Neural progenitor cell (in vitro differentiated cells): Measurements from ENCODE around the gene ANAPC1. TPM values are rescaled to one million over a fixed set of nuclear protein-coding genes. Genes with fewer than 3 reads are reported as not detected.
A peak's percentile ranks its signal among the peaks of the same experiment; 100 is the strongest.
"Not testable (repeated sequence)": the region's sequence is repeated elsewhere in the genome, so short reads cannot be mapped to it uniquely, and the experiment has no call there.

ENCODE experiments used
- DNase-seq: peaks from one replicate; pipeline ENCODE4 v3.0.0-alpha.2; 2016; ENCODE audit warnings: low spot score
- H2AFZ ChIP-seq: fragments of 200-600 bp; sonication (generic); replicated peaks from 2 replicates; pipeline ENCODE4 v1.6.1; 2016; ENCODE audit warnings: antibody characterized with exemption
- H3F3A ChIP-seq: fragments of 200-600 bp; sonication (generic); 2 replicates; pipeline ENCODE4 v1.6.1; 2016; ENCODE audit warnings: antibody characterized with exemption, low read depth
- H3K27ac ChIP-seq: fragments of 200-600 bp; sonication (generic); 2 replicates; pipeline ENCODE4 v1.5.1; 2016; ENCODE audit warnings: mild to moderate bottlenecking
- H3K27me3 ChIP-seq: fragments of 200-600 bp; sonication (generic); 2 replicates; pipeline ENCODE4 v1.6.1; 2016; ENCODE audit warnings: mild to moderate bottlenecking, moderate library complexity
- H3K36me3 ChIP-seq: fragments of 200-600 bp; sonication (generic); 2 replicates; pipeline ENCODE4 v1.5.1; 2016
- H3K4me1 ChIP-seq: fragments of 200-600 bp; sonication (generic); 2 replicates; pipeline ENCODE4 v1.6.1; 2016; ENCODE audit warnings: mixed run types
- H3K4me2 ChIP-seq: fragments of 200-600 bp; sonication (generic); 2 replicates; pipeline ENCODE4 v1.6.1; 2016
- H3K4me3 ChIP-seq: fragments of 200-600 bp; sonication (generic); 2 replicates; pipeline ENCODE4 v1.5.1; 2016
- H3K79me2 ChIP-seq: fragments of 200-600 bp; sonication (generic); 2 replicates; pipeline ENCODE4 v1.6.1; 2016; ENCODE audit warnings: low read depth
- H3K9ac ChIP-seq: fragments of 200-600 bp; sonication (generic); 2 replicates; pipeline ENCODE4 v1.6.1; 2016
- H3K9me3 ChIP-seq: fragments of 200-600 bp; sonication (generic); 2 replicates; pipeline ENCODE4 v1.5.1; 2016; ENCODE audit warnings: low read depth
- H4K20me1 ChIP-seq: fragments of 200-600 bp; sonication (generic); 2 replicates; pipeline ENCODE4 v1.6.1; 2016; ENCODE audit warnings: low read depth
- H3K27ac Mint-ChIP-seq: 3 replicates; pipeline ENCODE4 v1.8.0; 2021; ENCODE audit warnings: mixed read lengths
- H3K27me3 Mint-ChIP-seq: 2 replicates; pipeline ENCODE4 v1.8.0; 2022; ENCODE audit warnings: low read depth, mild to moderate bottlenecking, inconsistent platforms, moderate library complexity, mixed read lengths; ENCODE audit not compliant: insufficient read depth
- H3K36me3 Mint-ChIP-seq: 3 replicates; pipeline ENCODE4 v1.8.0; 2021; ENCODE audit warnings: mixed read lengths
- H3K4me1 Mint-ChIP-seq: 3 replicates; pipeline ENCODE4 v1.8.0; 2021; ENCODE audit warnings: mixed read lengths
- H3K4me3 Mint-ChIP-seq: 3 replicates; pipeline ENCODE4 v1.8.0; 2021; ENCODE audit warnings: mild to moderate bottlenecking, moderate library complexity, mixed read lengths
- H3K9me3 Mint-ChIP-seq: 3 replicates; pipeline ENCODE4 v1.8.0; 2020; ENCODE audit warnings: mixed read lengths
- CTCF ChIP-seq: fragments of 200-600 bp; sonication (generic); IDR thresholded peaks from 2 replicates; pipeline ENCODE4 v1.5.1; 2017; ENCODE audit warnings: antibody characterized with exemption, mild to moderate bottlenecking
- total RNA-seq: library from RNA; depleted of rRNA; stranded (reverse); fragments of >200 nt; gene quantifications from 2 replicates; pipeline ENCODE4 v1.2.3, GENCODE V29; 2015; ENCODE audit warnings: low replicate concordance

The ANAPC1 gene
- total RNA-seq, 1 donor from 2014 or later = 50.9 TPM

DNA sequence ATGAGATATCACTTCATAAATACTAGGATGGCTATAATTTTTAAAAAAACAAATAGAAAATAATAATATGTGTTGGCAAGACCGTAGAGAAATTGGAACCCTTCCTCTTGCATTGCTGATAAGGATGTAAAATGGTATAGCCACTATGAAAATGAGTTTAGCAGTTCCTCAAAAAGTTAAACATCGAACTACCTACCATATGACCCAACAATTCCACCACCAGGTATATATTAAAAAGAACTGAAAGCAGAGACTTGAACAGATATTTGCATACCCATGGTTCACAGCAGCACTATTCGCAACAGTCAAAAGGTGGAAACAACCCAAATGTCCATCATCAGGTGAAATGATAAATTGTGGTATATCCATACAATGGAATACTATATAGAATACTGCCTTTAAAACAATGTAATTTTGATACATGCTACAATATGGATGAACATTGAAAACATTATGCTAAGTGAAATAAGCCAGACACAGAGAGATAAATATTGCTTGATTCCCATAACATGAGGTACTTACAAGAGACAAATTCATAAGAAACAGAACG, 55.7 kb downstream of the ANAPC1 start:
- H3K27me3 ChIP-seq, H4K20me1 ChIP-seq, H3K27ac Mint-ChIP-seq, H3K9me3 ChIP-seq, DNase-seq, H3F3A ChIP-seq, H3K4me3 ChIP-seq, H3K9ac ChIP-seq, H3K4me1 Mint-ChIP-seq, H2AFZ ChIP-seq, H3K4me1 ChIP-seq, H3K27ac ChIP-seq, H3K4me2 ChIP-seq, H3K36me3 ChIP-seq, H3K4me3 Mint-ChIP-seq, H3K79me2 ChIP-seq, H3K9me3 Mint-ChIP-seq, H3K27me3 Mint-ChIP-seq: not testable (repeated sequence)
- H3K36me3 Mint-ChIP-seq = peaks cover 24% of the 10 kb centered on the region

DNA sequence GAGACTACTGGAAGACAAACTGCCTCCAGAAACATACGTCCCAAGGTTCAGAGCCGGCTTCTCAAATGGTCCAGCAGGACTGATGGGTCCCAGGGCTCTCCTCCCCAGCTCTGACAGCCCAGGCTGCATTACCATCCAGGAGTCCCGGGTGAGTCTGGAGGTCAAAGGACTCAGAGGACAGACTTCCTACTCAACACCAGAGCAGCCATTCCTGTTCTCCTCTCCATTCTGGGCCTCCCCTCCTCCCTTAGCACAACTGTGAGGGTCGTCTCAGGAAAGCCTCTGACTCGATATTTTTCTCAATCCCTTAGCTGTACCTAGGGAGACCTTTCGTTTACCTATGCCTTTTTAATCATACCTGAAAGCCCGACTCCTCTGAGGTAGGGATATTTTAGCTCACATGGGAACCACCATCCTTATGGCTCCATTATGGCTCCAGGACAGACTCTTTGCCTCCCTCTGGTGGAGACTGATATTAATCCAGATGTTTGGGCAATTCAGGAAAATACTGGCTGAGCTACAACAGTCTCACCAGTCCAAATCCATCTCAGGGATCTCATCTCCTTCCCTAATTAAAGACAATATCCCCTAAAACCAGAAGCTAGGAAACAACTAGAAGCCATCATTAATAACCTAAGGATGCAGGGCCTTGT, 70.9 kb downstream of the ANAPC1 start:
- H3K9me3 ChIP-seq, H3F3A ChIP-seq, H3K4me1 ChIP-seq, H3K79me2 ChIP-seq, H3K36me3 Mint-ChIP-seq, H3K4me3 ChIP-seq, H3K27ac ChIP-seq, H3K27me3 Mint-ChIP-seq, H4K20me1 ChIP-seq, H3K4me1 Mint-ChIP-seq, H3K27me3 ChIP-seq, H3K4me2 ChIP-seq, H3K27ac Mint-ChIP-seq, H3K4me3 Mint-ChIP-seq, H3K36me3 ChIP-seq, H3K9ac ChIP-seq, H2AFZ ChIP-seq, H3K9me3 Mint-ChIP-seq, DNase-seq: not testable (repeated sequence)
- TF ChIP-seq CTCF = peak; percentile 31

DNA sequence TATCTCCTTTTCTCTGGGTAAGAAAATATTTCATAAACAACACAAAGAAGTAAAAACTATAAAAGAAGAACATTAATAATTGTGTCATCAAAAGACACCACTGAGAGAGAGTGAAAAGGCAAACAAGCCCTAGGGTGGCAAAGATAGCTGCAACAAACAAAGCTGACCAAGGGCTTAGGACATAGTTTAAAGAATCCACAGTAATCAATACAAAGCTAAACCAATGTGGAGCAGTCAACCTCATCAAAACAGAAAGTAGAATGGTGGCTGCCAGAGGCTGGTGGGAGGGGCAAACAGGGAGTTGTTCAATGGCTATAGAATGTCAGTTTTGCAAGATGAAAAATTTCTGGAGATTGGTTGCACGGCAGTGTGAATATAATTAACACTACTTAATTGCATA, 93.4 kb downstream of the ANAPC1 start:
- not testable (repeated sequence) for H3K9ac ChIP-seq, H3K4me1 Mint-ChIP-seq, H3K27ac Mint-ChIP-seq, H3K36me3 ChIP-seq, H3K27me3 Mint-ChIP-seq, H3F3A ChIP-seq, H4K20me1 ChIP-seq, DNase-seq, H3K9me3 Mint-ChIP-seq, H3K79me2 ChIP-seq, H3K27ac ChIP-seq, H2AFZ ChIP-seq, H3K9me3 ChIP-seq, H3K36me3 Mint-ChIP-seq, H3K4me3 ChIP-seq, H3K27me3 ChIP-seq, H3K4me2 ChIP-seq, H3K4me3 Mint-ChIP-seq, H3K4me1 ChIP-seq

DNA sequence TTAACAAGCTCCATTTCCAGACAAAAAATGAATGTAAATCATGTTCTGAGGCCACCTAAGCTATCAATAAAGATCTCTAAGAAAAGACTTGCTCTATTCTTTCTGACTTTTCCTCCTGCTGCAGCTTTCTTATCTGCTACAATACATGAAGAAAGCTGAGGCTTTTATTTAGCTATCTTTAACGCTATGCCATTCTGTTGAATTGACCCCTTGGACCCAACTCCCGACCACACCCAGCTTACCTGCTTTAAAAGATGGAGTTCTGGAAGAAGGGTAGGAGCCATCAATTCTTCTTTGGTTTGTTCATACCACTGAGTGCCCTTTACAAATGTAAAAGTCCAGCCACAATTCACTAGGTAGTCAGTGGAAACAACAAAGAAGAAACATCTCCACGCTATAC, 99.9 kb downstream of the ANAPC1 start:
- DNase-seq, H3K27me3 ChIP-seq, H3K79me2 ChIP-seq, H4K20me1 ChIP-seq, H3K9me3 Mint-ChIP-seq, H3K4me1 Mint-ChIP-seq, H3K4me3 ChIP-seq, H3K27me3 Mint-ChIP-seq, H3K4me3 Mint-ChIP-seq, H3K36me3 Mint-ChIP-seq, H3K27ac ChIP-seq, H2AFZ ChIP-seq, H3F3A ChIP-seq, H3K4me2 ChIP-seq, H3K4me1 ChIP-seq, H3K36me3 ChIP-seq, H3K9ac ChIP-seq, H3K9me3 ChIP-seq, H3K27ac Mint-ChIP-seq: not testable (repeated sequence)

GRCh38 chr2:111782195-111782594, 101.8 kb downstream of the ANAPC1 start:
- not testable (repeated sequence) for H3K4me3 ChIP-seq, H3K27me3 ChIP-seq, H3K9me3 Mint-ChIP-seq, H3K4me1 ChIP-seq, H3K4me2 ChIP-seq, H3K9ac ChIP-seq, H3K36me3 ChIP-seq, DNase-seq, H3F3A ChIP-seq, H3K4me3 Mint-ChIP-seq, H3K27me3 Mint-ChIP-seq, H3K79me2 ChIP-seq, H3K36me3 Mint-ChIP-seq, H3K27ac ChIP-seq, H4K20me1 ChIP-seq, H3K9me3 ChIP-seq, H3K27ac Mint-ChIP-seq, H3K4me1 Mint-ChIP-seq, H2AFZ ChIP-seq

GRCh38 chr2:111781443-111782094, 102.4 kb downstream of the ANAPC1 start:
- not testable (repeated sequence) for H2AFZ ChIP-seq, DNase-seq, H3K9me3 Mint-ChIP-seq, H3K36me3 Mint-ChIP-seq, H3K36me3 ChIP-seq, H3K4me2 ChIP-seq, H3K27ac ChIP-seq, H3K9ac ChIP-seq, H3K27me3 Mint-ChIP-seq, H3K4me1 Mint-ChIP-seq, H3K79me2 ChIP-seq, H4K20me1 ChIP-seq, H3K27me3 ChIP-seq, H3K9me3 ChIP-seq, H3K4me1 ChIP-seq, H3F3A ChIP-seq, H3K4me3 Mint-ChIP-seq, H3K27ac Mint-ChIP-seq, H3K4me3 ChIP-seq

- not testable (repeated sequence) for H3K4me1 ChIP-seq, H2AFZ ChIP-seq, H3K36me3 ChIP-seq, H3K4me1 Mint-ChIP-seq, H3K27ac ChIP-seq, H3K9me3 ChIP-seq, H3K4me2 ChIP-seq, H3K27ac Mint-ChIP-seq, H3K4me3 Mint-ChIP-seq, H3K36me3 Mint-ChIP-seq, H3K4me3 ChIP-seq, H3K9ac ChIP-seq, H4K20me1 ChIP-seq, DNase-seq, H3K27me3 ChIP-seq, H3K27me3 Mint-ChIP-seq, H3F3A ChIP-seq, H3K9me3 Mint-ChIP-seq, H3K79me2 ChIP-seq
Observed at GRCh38 chr2:111777155-111777554, 106.8 kb downstream of the ANAPC1 start.
